Eye (tissue), 1 donor: Measurements from ENCODE around the gene SPAG9.

Source experiments
- DNase-seq: peaks from one replicate; pipeline ENCODE4 v3.0.0-alpha.2; 2015

Gene SPAG9

DNA sequence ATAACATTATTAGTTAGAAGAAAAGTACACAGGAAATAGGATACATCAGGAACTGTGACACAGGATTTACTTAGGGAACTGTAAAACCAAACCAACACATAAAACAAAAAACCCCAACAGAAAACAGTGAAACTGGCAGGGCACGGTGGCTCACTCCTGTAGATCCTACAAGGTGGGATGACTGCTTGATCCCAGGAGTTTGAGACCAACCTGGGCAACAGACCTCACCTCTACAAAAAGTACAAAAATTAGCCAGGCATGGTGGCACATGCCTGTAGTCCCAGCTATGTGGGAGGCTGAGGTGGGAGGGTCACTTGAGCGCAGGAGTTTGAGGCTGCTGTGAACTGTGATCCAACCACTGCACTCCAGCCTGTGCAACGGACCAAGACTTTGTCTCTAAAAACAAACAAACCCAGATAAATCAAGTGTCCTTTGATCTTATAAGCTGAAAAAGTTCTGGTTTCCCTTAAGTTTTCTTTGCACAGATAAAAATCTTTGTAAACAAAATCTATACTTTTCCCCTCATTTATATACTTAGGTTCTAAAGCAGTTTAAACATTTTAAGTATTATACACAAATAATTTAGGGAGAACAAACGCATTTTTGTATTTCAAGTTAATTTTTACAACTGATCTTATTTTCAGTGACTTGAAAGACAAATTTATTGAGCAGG, 143.0 kb downstream of the SPAG9 start:
- no peak for DNase-seq

DNA sequence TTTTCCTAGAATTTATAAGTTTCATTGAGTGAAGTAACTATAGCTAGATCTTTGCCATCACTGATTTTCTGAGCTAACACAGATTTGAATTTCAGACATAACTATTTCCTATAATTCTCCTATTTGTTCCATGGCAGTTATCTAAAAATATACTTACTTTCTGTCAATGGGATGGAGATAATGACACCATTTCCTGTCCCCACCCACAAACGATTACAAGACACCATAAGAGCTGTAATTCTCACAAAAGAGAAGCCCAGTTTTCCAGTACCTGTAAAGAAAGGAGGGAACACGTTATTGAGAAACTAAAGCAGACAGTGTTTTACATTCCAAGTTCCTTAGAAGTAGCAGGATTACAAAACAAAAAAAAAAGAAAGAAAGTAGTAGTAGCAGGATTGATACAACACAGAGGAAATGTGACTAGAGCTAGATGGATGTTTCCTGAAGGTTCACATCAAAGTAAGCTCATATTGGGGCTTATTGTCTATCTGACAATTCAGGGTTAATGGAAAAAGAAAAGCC, 143.7 kb downstream of the SPAG9 start:
- DNase-seq, result no peak

GRCh38 chr17:50973557-50974494, 146.8 kb downstream of the SPAG9 start:
- DNase-seq, result no peak

GRCh38 chr17:50972577-50972976, 148.1 kb downstream of the SPAG9 start:
- peak; percentile 64 for DNase-seq

DNA sequence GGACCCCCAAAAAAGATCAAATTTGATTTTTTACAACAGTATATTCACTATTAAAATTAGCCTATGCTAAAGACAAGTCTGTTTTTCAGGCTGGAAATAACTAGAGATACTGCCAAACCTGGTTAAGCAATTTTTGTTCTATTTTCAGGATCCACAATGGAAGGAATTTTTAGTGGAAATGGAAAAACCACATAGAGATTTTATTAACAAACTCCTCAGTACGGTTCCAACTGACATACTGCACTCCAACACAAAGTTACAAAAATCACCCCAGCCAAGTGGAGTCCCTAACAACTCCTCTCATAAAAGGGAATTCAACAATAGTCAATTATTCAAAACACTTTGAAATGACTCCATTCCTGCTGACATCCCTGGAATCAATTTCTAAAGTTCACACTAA, 152.9 kb downstream of the SPAG9 start:
- no peak for DNase-seq

GRCh38 chr17:50966163-50966666, 154.5 kb downstream of the SPAG9 start:
- DNase-seq, result no peak

DNA sequence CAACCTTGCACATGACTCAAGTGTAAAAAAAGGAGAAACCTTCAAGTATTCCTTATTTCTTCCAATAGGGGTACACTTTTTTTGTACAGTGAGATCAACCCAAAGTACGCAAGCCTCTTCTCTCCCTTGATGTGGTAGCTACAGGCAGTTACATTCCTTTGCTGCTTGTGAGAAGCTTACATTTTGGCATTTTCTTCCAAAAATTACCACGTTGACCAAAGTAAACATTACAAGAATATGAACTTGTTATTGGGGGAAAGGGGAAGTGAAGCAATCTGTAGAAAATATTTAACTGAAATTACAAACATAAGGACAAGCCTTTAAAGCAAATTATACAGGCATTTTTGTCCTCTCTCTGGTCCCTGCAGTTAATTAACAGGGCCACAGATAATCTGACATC, 157.5 kb downstream of the SPAG9 start:
- DNase-seq, result no peak

GRCh38 chr17:50961282-50962220, 159.1 kb downstream of the SPAG9 start:
- DNase-seq, result no peak

DNA sequence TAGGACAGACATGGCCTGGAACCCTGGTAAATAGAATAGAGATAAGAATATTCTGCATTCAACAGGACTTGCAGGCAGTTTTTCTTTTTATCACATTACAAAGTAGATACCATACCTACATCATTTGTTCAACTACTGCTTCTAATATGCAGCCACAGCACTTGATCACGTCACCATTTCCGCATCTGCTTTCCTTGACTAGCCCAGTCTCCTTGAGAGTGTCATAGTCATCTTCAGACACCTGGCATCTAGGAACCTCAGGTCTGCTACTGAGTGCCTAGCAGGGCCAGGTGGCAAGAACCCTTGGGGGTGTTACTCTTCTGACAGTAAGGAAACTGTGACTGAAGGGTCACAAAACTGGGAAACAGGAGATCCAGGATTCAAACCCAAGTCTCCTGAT, 161.3 kb downstream of the SPAG9 start:
- DNase-seq, result no peak

DNA sequence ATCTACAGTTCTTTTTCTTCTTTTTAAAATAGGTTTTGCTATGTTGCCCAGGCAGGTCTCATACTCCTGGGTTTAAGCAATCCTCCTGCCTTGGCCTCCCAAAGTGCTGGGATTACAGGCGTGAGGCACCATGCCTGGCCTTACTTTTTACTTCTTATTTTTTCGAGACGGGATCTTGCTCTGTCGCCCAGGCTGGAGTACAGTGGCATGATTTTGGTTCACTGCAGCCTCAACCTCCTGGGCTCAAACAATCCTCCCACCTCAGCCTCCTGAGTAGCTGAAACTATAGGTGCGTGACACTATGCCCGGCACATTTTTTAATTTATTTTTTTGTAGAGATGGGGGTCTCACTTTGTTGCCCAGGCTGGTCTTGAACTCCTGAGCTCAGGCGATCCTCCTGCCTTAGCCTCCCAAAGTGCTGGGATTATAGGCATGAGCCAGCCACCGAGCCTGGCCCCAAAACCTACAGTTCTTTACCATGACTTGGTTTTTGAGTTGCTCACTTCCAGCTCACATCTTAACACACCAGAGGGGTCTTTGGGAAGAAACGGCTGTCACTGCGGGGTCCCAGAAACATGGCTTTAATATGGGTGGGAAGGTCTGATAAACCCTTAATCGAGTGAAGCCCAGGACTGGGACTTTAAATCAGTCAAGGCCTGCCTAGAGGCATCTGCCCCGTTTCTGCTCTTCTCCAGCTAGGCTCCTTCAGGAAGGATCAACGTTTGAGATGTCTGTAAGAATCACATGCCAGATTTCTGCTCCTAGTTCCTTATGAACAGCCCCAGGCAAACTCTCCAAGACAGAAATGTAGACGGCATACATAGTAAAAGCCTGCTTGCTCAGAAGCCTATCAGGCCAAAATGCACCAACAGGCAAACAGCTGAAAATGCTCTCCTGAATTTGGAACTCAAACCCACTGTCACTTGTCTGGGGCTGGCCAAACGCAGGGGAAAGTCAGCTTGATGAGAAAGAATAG, 162.8 kb downstream of the SPAG9 start:
- DNase-seq, result no peak

- peak; percentile 86 for DNase-seq
Measured at GRCh38 chr17:50956750-50957523, 163.7 kb downstream of the SPAG9 start.

DNA sequence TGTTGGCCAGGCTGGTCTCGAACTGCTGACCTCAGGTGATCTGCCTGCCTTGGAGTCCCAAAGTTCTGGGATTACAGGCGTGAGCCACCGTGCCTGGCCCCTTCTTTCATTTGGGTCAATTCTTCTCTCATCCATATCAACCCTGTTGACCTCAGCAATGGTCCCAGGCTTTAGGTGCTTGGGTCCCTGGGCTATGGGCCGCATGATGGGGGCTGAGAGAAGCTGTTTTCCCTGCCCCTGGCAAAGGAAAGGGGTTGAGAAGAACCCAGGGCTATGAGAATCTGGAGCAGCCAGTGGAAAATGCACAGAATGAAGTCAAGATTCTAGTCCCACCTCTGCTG, 164.3 kb downstream of the SPAG9 start:
- no peak for DNase-seq

- peak; percentile 57 for DNase-seq
Measured at GRCh38 chr17:50955667-50956120, 165.0 kb downstream of the SPAG9 start.

DNA sequence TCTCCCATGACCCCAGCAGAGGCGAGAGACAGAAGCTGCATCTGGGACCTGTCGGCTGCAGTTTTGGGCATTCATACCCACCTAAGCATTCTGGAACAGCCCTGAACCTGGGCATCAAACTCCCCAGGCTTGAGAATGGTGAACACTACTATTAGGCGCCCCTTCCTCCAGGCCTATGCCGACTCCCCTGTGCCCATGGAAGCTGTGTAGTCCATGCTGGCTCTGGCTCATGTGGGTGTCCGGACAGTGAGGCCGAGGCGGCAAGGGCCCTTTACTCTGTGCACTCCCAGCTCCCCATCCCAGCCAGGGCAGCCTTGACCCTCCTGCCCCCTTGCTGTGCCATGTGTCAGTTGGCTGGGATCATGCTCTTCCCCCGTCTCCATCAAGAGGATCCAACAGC, 165.5 kb downstream of the SPAG9 start:
- DNase-seq, result no peak

GRCh38 chr17:50954641-50955121, 166.0 kb downstream of the SPAG9 start:
- DNase-seq, result no peak

DNA sequence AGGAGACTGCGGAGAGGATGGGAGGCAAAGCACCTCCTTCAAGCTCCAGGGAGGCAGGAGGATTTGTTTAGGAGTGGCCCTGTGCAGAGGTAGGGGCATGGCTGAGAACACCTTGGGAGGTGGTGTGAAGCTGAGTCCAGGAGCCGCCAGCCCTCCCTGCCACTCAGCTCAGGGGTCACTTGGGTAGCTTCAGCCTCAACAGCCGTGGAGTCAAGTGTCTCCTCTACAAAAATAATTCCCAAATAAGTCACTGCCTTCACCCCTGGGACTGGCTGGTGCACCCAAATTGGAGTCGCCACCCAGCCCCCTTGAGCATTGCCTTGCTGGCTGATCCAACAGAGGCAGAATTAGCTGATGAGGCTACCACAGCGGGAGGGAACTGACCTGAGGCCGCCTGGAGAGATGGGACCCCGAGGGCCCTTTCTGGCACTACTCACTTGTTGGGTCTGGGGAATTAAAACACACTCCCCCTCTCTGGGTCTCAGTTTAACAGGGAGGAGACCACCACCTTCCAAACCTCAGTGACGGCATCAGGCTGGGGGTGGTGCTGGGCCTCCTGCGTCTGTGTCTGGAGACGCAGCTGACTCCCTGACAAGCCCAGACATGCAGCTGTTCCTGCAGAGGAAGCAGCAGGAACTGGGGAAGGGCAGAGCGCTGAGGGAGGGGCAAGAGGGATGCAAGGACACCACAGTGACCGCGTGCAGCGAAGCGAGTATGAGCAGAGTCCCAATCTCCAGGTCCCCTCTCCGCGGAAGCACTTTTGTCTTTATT, 166.7 kb downstream of the SPAG9 start:
- DNase-seq, result peak; percentile 84

- no peak for DNase-seq
Measured at GRCh38 chr17:50953518-50953830, 167.2 kb downstream of the SPAG9 start.

DNA sequence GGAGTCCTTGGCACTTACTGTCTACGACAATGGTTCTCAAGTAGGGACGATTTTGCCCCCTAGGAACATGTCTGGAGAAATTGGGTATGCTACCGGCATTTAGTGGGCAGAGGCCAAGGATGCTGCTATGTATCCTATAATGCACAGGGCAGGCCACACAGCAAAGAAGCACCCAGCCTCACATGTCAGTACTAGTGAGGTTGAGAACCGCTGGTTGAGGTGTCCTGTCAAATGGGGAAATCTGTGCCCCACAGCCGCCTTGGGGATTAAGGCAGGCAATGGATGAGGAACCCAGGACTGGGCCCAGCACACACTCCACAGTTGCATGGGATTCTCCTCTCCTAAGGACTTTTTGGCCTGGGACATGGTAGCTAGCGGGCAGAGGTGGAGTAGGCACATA, 167.8 kb downstream of the SPAG9 start:
- no peak for DNase-seq

GRCh38 chr17:50952013-50952412, 168.7 kb downstream of the SPAG9 start:
- no peak for DNase-seq
